K562 (cell line): Measurements from ENCODE around the gene GATB. TPM values are rescaled to one million over a fixed set of nuclear protein-coding genes. Genes with fewer than 3 reads are reported as not detected.

Experiments used
- ARID1B ChIP-seq: fragments of 450-650 bp; IDR thresholded peaks from 2 replicates; pipeline ENCODE4 v1.6.1; 2016; ENCODE audit warnings: antibody characterized with exemption, mild to moderate bottlenecking, inconsistent platforms
- ATF7 ChIP-seq: fragments of 450-650 bp; IDR thresholded peaks from 2 replicates; pipeline ENCODE4 v1.7.1; 2014; ENCODE audit warnings: mild to moderate bottlenecking, moderate library complexity
- BHLHE40 ChIP-seq: IDR thresholded peaks from 2 replicates; pipeline ENCODE4 v1.6.1; 2011; ENCODE audit warnings: low read length, improper control_type of control experiment
- CCNT2 ChIP-seq: IDR thresholded peaks from 2 replicates; pipeline ENCODE4 v1.6.1; 2011; ENCODE audit warnings: borderline replicate concordance, low read depth, mild to moderate bottlenecking, moderate library complexity, mixed read lengths, low read length; ENCODE audit not compliant: insufficient read length; ENCODE audit errors: extremely low read depth
- DPF2 ChIP-seq: fragments of 450-650 bp; IDR thresholded peaks from 2 replicates; pipeline ENCODE4 v1.6.1; 2016
- ETS2 ChIP-seq: IDR thresholded peaks from 2 replicates; pipeline ENCODE4 v1.6.1; 2016; ENCODE audit warnings: borderline replicate concordance, missing genetic modification characterization, mild to moderate bottlenecking, moderate library complexity, missing compliant biosample characterization; ENCODE audit not compliant: poor library complexity, severe bottlenecking
- FIP1L1 ChIP-seq: fragments of 200-400 bp; formaldehyde crosslinking; IDR thresholded peaks from 2 replicates; pipeline ENCODE4 v1.6.1; 2018; ENCODE audit warnings: mild to moderate bottlenecking, low read depth, low read length; ENCODE audit not compliant: poor library complexity, severe bottlenecking
- FOXP1 ChIP-seq: sonication (generic); formaldehyde crosslinking; IDR thresholded peaks from 2 replicates; pipeline ENCODE4 v1.8.0; 2022; ENCODE audit warnings: mild to moderate bottlenecking, missing genetic modification reagents
- HNRNPK ChIP-seq: fragments of 200-400 bp; formaldehyde crosslinking; IDR thresholded peaks from one replicate; pipeline ENCODE4 v1.6.1; 2018; ENCODE audit warnings: mild to moderate bottlenecking, low read depth, low read length; ENCODE audit not compliant: poor library complexity, severe bottlenecking
- JUNB ChIP-seq: fragments of 450-650 bp; formaldehyde crosslinking; conservative IDR thresholded peaks from 2 replicates; pipeline ENCODE4 v1.4.0; 2020; ENCODE audit warnings: mild to moderate bottlenecking
- MCM7 ChIP-seq, 2 experiments: fragments of 450-650 bp; IDR thresholded peaks; 2 replicates each; pipeline ENCODE4 v1.6.1; 2016 to 2018
- MTA2 ChIP-seq: fragments of 450-650 bp; IDR thresholded peaks from 2 replicates; pipeline ENCODE4 v1.6.1; 2016; ENCODE audit warnings: low read depth
- MYC ChIP-seq, 2 experiments: fragments of 250-450 bp in 1 of 2; sonication (Bioruptor Pico) in 1 of 2; IDR thresholded peaks; 2 replicates each; pipeline versions ENCODE4 v1.5.1 to v1.6.1; 2012 to 2021; ENCODE audit warnings: low read depth in 2 of 2, borderline replicate concordance in 1 of 2, improper control_type of control experiment in 1 of 2, low read length in 1 of 2, mild to moderate bottlenecking in 1 of 2, moderate library complexity in 1 of 2
- NCOR1 ChIP-seq: fragments of 450-650 bp; IDR thresholded peaks from 2 replicates; pipeline ENCODE4 v1.6.1; 2016; ENCODE audit warnings: mild to moderate bottlenecking, moderate library complexity
- NR2C1 ChIP-seq, 2 experiments: fragments of 450-650 bp; IDR thresholded peaks; 2 replicates each; pipeline ENCODE4 v1.6.1; 2017; ENCODE audit warnings: mild to moderate bottlenecking in 2 of 2, antibody characterized with exemption in 1 of 2, inconsistent platforms in 1 of 2, missing compliant biosample characterization in 1 of 2, missing genetic modification characterization in 1 of 2
- PTTG1 ChIP-seq: fragments of 450-650 bp; IDR thresholded peaks from 2 replicates; pipeline ENCODE4 v1.6.1; 2016; ENCODE audit warnings: low read depth, mild to moderate bottlenecking, missing genetic modification characterization, missing compliant biosample characterization
- SMARCE1 ChIP-seq: fragments of 450-650 bp; IDR thresholded peaks from 2 replicates; pipeline ENCODE4 v1.7.1; 2016; ENCODE audit warnings: mild to moderate bottlenecking
- TFAM ChIP-seq: fragments of 250-450 bp; sonication (Bioruptor Pico); conservative IDR thresholded peaks from 2 replicates; pipeline ENCODE4 v1.5.0; 2021; ENCODE audit warnings: mild to moderate bottlenecking, moderate library complexity
- ZNF174 ChIP-seq: fragments of 250-450 bp; sonication (Bioruptor Pico); IDR thresholded peaks from 2 replicates; pipeline ENCODE4 v1.4.0; 2020; ENCODE audit warnings: mild to moderate bottlenecking
- ZNF212 ChIP-seq: fragments of 450-650 bp; formaldehyde crosslinking; IDR thresholded peaks from 2 replicates; pipeline ENCODE4 v1.4.0; 2020; ENCODE audit warnings: mild to moderate bottlenecking
- ZNF57 ChIP-seq: fragments of 450-650 bp; formaldehyde crosslinking; IDR thresholded peaks from 2 replicates; pipeline ENCODE4 v1.4.0; 2020; ENCODE audit warnings: mild to moderate bottlenecking, moderate library complexity
- ZNF75A ChIP-seq: fragments of 450-650 bp; formaldehyde crosslinking; IDR thresholded peaks from 2 replicates; pipeline ENCODE4 v1.4.0; 2020; ENCODE audit warnings: mild to moderate bottlenecking
- polyA plus RNA-seq, 8 experiments: library from polyadenylated mRNA; depleted of rRNA in 4 of 8; stranded (reverse) in 5 of 8; unstranded in 3 of 8; fragments of >200 nt; fragmentation: Nextera tagmentation in 2 of 8; fragmentation: Illumina TruSeq in 1 of 8; extraction: Ambion mirVana in 2 of 8; extraction: Trizol in 1 of 8; gene quantifications; 2 replicates each; pipeline versions ENCODE4 v1.2.1 to v1.2.3, GENCODE V29; 2011 to 2014; ENCODE audit warnings: inconsistent platforms in 1 of 8, missing spikeins in 1 of 8
- total RNA-seq, 7 experiments: library from RNA; depleted of rRNA in 6 of 7; stranded (reverse); fragments of >200 nt in 6 of 7; fragmentation: Illumina TruSeq in 2 of 7; extraction: Trizol in 2 of 7; gene quantifications; 2 replicates each; pipeline versions ENCODE4 v1.2.1 to v1.2.3, GENCODE V29; 2011 to 2021; ENCODE audit warnings: low replicate concordance in 1 of 7
- TF ChIP-seq, protein P1 (sequence below): fragments of 200-400 bp; formaldehyde crosslinking; IDR thresholded peaks from 2 replicates; pipeline ENCODE4 v1.6.1; 2017; ENCODE audit warnings: mild to moderate bottlenecking, low read depth, low read length, moderate library complexity
- TF ChIP-seq, protein P2 (sequence below): fragments of 150-350 bp; IDR thresholded peaks from 2 replicates; pipeline ENCODE4 v1.6.1; 2014; ENCODE audit warnings: low read depth, mild to moderate bottlenecking, low read length, borderline replicate concordance

GATB gene
- total and polyA plus RNA-seq, 9 of the 15 experiments (the other 6 are each of a cell fraction or from before 2014, with no cell fraction given), result 15.3 to 31.8 (median 26.2) TPM

DNA sequence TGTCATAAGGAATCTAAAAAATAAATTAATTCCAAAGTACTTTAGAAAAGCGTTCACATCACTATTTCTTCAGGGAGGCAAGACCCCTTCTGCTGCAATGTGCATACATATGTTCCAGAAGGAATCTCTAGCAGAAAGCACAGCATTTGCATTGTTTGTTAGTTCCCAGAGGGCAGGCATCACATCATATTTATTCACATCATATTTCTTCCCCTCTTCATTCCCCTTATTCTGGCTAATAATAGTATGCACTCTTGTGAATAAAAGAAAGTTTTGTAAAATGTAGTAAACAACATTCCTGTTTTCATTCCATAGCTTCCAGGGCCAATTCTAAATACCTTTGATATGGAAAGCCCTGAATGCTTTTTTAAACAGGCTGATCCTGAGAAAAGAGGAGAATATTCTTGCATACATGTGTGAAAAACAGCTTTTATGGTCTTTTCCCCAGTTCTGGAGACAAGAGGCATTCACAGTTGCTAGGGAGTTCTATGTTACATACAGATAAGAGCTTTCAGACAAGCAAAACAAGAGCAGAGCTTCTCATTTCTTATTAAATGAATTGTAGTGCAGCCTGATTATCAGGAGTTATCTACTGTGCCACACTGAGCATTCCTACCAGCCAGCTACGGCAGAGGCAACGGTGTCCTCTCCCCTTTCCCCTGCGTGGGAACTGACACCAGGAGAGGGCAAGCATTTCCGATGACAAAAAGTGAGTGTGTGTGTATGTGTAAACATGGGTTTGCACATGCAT lies 15.2 kb downstream of the GATB start (continued):
- TF ChIP-seq, protein P1, sequence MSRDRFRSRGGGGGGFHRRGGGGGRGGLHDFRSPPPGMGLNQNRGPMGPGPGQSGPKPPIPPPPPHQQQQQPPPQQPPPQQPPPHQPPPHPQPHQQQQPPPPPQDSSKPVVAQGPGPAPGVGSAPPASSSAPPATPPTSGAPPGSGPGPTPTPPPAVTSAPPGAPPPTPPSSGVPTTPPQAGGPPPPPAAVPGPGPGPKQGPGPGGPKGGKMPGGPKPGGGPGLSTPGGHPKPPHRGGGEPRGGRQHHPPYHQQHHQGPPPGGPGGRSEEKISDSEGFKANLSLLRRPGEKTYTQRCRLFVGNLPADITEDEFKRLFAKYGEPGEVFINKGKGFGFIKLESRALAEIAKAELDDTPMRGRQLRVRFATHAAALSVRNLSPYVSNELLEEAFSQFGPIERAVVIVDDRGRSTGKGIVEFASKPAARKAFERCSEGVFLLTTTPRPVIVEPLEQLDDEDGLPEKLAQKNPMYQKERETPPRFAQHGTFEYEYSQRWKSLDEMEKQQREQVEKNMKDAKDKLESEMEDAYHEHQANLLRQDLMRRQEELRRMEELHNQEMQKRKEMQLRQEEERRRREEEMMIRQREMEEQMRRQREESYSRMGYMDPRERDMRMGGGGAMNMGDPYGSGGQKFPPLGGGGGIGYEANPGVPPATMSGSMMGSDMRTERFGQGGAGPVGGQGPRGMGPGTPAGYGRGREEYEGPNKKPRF, result no peak
- TF ChIP-seq ZNF75A (no peak), SMARCE1 (0 out of 2 replicates have a peak, but pooled peaks have one; percentile 26), FIP1L1 (no peak), ARID1B (peak; percentile 85), TFAM (no peak), ZNF174 (no peak), ZNF57 (CRISPR knock-in tag) (no peak), MYC (IDR thresholded peaks at IDR 0.05; ENCODE audit: low read depth, low read length) (no peak), MYC (CRISPR knock-in tag; IDR thresholded peaks at IDR 0.05; ENCODE audit: borderline replicate concordance, low read depth) (no peak), ATF7 (no peak), DPF2 (peak; percentile 66), MTA2 (0 out of 2 replicates have a peak, but pooled peaks have one; percentile 23), FOXP1 (CRISPR knock-in tag) (no peak), NCOR1 (peak; percentile 74; the same call in 1 of the 2 replicates), PTTG1 (tag) (no peak), ETS2 (tag) (no peak), BHLHE40 (peak; percentile 13; the same call in 1 of the 2 replicates), HNRNPK (no peak), ZNF212 (CRISPR knock-in tag) (no peak), CCNT2 (no peak), MCM7 (IDR thresholded peaks at IDR 0.05) (no peak), JUNB (CRISPR knock-in tag) (no peak), NR2C1 (IDR thresholded peaks at IDR 0.05) (no peak), NR2C1 (tag; IDR thresholded peaks at IDR 0.05) (no peak)
- TF ChIP-seq, protein P2, sequence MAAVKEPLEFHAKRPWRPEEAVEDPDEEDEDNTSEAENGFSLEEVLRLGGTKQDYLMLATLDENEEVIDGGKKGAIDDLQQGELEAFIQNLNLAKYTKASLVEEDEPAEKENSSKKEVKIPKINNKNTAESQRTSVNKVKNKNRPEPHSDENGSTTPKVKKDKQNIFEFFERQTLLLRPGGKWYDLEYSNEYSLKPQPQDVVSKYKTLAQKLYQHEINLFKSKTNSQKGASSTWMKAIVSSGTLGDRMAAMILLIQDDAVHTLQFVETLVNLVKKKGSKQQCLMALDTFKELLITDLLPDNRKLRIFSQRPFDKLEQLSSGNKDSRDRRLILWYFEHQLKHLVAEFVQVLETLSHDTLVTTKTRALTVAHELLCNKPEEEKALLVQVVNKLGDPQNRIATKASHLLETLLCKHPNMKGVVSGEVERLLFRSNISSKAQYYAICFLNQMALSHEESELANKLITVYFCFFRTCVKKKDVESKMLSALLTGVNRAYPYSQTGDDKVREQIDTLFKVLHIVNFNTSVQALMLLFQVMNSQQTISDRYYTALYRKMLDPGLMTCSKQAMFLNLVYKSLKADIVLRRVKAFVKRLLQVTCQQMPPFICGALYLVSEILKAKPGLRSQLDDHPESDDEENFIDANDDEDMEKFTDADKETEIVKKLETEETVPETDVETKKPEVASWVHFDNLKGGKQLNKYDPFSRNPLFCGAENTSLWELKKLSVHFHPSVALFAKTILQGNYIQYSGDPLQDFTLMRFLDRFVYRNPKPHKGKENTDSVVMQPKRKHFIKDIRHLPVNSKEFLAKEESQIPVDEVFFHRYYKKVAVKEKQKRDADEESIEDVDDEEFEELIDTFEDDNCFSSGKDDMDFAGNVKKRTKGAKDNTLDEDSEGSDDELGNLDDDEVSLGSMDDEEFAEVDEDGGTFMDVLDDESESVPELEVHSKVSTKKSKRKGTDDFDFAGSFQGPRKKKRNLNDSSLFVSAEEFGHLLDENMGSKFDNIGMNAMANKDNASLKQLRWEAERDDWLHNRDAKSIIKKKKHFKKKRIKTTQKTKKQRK, result no peak
